ENCODE results near the gene EGFR.

The EGFR gene

DNA sequence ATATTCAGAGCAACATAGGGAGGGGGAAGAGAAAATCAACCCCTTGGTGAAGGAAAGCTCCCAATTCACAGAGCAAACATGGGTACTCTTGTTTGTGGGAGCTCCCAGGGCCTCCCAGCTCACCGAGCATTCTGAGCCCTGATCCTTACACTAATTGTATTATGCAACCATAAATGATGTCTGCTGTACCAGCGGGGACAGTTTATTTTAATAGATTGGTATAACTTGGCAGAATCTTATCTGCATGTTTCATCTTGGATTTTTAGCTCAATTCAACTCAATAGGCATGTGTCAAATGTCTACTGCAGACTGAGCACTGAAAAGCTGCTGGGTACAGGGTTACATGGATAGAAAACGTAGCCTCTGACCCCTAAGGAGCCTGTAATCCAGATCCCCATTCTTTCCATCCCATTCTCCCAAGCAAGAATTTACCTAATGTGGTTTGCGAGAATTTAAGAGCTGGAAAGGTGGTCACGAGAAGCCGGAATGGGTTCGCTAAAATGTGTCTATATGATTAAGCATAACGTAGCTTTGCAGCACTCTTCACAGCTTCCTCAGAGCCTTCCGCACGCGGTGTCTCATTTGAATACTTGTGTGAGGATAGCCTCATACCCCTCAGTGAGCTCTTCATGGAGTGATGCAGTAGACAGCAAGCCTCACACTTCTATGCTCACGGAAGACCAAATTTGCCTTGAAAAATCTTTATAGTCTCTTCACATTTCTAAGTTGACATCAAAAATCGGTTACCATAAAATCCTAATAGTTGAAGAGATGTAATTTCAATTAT, 18.3 kb downstream of the EGFR start:
- DNase-seq (ENCODE audit: low read depth, low spot score) = no peak

GRCh38 chr7:55043691-55044370, 25.0 kb downstream of the EGFR start:
- DNase-seq (ENCODE audit: low read depth, low spot score) = no peak

DNA sequence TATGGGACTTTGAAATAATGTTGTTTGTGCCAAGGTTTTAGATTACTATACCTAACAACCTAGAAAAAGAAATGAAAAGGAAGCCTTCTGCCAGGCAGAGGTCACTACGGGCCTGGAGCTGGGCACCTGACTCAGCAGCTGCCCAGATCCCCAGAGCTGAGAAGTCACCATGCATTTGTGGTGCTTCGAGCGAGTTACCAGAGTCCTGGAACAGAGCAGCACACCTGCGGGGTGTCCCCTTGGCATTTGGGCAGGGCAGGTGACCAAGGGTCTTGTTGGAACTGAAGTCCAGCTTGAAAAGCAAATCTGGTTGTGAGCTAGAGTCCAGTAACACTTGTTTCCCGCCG, 25.5 kb downstream of the EGFR start:
- DNase-seq (ENCODE audit: low read depth, low spot score) = no peak

DNA sequence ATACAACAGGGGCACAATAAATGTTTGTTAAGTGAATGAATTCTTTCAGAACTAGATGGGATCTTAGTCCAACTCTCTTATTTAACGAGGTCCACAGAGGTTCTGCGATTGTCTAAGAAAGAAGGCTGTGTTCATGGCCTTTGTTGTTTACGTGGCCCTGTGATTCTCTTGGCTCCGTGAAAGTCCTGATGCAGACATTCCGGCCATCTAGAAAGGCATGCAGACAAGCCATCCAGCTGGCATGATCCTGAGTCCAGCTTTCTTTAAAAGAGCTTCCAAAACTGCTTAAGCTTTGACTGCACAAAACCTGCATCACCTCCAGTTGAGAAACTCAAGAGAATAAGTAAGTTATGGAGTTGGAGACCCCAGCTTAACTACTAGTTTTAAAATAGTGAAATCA, 26.0 kb downstream of the EGFR start:
- no peak for DNase-seq (ENCODE audit: low read depth, low spot score)

DNA sequence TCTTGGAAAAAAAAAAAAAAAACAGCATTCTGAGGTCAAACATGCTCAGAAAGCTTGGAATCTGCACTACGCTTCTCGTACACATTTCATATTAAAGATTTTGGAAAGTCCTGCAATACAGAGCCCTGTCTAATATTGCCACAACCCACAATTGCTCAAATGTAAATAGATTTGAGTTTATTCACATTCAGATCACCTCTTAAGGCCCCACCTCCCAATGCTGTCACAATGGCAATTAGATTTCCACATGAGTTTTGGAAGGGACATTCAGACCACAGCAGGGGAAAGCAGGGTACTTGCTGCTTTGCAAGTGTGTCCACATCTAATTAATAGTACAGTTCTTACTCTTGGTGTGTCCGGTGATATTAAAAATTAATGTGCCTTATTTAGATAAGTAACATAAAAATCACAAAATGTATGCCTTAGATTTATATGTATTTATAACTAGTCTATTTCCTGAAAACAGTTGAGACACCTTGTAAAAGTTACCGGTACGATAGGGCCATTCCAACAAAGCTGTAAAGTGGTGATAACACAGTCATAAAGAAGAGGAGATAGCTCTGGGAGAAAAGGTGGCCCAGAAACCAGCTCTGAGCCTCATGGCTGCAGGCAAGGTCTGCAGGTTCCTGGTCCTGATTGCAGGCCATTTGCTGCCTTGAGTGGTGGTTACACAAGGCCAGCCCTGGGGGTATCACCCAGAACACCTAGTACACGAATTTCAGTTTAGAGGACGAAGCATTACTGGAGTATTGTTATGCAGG, 27.9 kb downstream of the EGFR start:
- no peak for DNase-seq (ENCODE audit: low read depth, low spot score)

GRCh38 chr7:55048221-55048859, 29.5 kb downstream of the EGFR start:
- DNase-seq (ENCODE audit: low read depth, low spot score) = no peak

DNA sequence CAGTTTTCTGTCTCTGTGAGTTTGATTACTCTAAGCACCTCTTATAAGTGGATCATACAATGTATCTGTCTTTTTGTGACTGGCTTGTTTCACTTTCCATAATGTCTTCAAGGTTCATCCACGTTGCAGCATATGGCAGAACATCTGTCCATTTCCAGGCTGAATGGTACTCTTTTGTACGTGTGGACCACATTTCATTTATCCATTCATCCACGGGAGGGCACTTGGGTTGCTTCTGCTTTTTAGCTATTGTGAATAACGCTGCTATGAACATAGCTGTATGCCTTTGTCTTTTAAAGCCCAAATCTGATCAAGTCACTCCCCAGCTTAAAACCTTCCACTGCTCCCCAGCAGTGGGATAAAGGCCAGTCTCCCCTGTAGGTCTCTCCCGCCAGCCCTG, 31.5 kb downstream of the EGFR start:
- DNase-seq (ENCODE audit: low read depth, low spot score) = no peak

DNA sequence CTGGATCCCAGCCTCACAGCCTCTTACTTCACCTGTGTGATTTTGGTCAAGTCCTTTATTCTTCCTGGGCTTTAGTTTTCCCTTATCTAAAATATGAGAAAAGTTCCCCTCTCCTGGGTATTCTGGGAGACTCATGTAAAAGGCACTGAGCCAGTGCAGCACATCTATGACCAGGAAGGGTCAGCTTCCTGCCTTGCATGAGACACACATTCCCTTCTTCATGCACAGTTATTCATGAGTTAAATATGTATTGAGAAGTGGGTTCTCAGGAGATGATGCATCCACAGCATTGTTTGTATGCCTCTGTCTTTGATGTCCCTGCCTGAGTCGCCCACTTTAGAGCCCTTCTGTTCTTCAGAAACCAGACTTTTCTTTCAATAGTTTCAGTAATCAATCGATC, 33.3 kb downstream of the EGFR start:
- no peak for DNase-seq (ENCODE audit: low read depth, low spot score)

GRCh38 chr7:55052741-55053427, 34.1 kb downstream of the EGFR start:
- no peak for DNase-seq (ENCODE audit: low read depth, low spot score)

- DNase-seq (ENCODE audit: low read depth, low spot score) = no peak
Observed at GRCh38 chr7:55053651-55054571, 35.1 kb downstream of the EGFR start.

- DNase-seq (ENCODE audit: low read depth, low spot score) = no peak
Observed at GRCh38 chr7:55054758-55055157, 35.9 kb downstream of the EGFR start.

GRCh38 chr7:55055479-55055878, 36.7 kb downstream of the EGFR start:
- no peak for DNase-seq (ENCODE audit: low read depth, low spot score)

GRCh38 chr7:55056068-55056467, 37.3 kb downstream of the EGFR start:
- DNase-seq (ENCODE audit: low read depth, low spot score) = no peak

GRCh38 chr7:55056577-55057480, 38.0 kb downstream of the EGFR start:
- no peak for DNase-seq (ENCODE audit: low read depth, low spot score)

- no peak for DNase-seq (ENCODE audit: low read depth, low spot score)
Observed at GRCh38 chr7:55058314-55058713, 39.5 kb downstream of the EGFR start.

DNA sequence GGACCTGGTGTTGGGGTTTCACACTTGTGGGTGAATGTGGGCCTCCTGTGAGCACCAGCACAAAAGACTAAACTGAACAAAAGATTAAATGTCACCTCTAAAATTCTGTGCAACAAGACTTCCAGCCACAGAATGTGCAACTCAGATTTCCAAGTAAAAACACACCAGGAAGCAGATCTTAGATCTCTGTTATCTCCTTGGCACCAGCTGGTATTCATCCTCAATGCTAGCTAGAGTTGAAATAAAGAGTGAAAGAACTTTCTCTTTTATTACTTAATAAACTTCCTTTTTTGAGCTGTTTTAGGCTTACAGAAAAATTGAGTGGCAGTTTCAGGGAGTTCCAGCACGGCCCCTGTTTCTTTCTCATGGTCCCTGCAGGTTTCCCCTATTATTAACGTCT, 40.2 kb downstream of the EGFR start:
- no peak for DNase-seq (ENCODE audit: low read depth, low spot score)

DNA sequence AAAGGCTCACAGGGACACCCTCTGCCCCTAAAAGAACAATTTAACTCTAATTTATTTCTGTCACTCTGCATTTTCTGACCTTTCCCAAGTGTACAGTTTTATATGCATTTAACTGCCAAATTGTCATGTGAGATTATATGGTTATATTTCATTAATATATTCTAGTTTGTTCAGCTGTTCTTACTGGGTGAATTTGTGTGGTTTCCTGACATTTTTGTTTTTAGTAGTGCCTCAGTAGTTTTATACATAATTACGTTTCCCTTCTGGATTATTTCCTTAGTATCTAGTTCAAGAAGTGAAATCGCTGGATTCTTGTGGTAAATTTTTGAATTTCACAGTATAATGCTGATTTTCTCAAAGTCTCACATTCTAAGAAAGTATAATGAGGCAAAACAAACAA, 41.3 kb downstream of the EGFR start:
- no peak for DNase-seq (ENCODE audit: low read depth, low spot score)

GRCh38 chr7:55060636-55061022, 41.8 kb downstream of the EGFR start:
- DNase-seq (ENCODE audit: low read depth, low spot score) = no peak

DNA sequence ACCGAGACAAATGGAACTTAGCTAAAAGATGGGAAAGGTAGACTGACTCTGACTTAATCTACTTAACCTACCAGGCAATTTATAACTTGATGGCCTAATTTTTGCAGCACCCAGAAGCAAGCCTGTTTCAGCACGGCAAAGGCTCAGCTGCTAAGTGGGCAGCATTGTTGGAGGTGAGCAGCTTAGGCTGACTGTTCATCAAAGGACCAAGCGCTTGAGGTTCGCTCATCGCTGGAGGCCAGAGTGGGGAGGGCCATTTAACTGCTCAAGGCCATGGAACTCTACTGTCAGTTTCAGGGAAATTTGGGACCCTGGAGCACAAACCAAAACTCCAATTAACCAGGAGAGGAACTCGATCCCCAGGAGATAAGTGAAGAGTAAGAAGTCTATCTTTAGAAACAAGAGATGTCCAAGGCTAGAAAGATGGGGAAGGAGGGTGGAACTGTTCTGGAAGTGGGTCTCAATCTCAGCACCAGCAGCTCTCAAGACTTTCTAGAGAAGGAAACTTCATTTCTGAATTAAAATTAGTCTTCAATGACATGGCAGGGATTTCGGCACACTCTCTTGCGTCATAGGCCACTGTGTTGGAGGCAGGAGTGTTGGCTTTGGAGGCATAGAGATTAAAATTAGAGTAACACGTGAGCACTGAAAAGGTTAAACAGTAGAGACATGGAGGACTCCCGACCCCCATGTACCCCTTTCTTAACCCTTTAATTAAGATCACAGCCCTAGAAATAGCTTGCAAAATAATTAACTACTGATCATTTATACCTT, 43.1 kb downstream of the EGFR start:
- no peak for DNase-seq (ENCODE audit: low read depth, low spot score)

All from smooth muscle cell of the brain vasculature (primary cell).